ENCODE results near the gene GNAL.

GNAL gene

DNA sequence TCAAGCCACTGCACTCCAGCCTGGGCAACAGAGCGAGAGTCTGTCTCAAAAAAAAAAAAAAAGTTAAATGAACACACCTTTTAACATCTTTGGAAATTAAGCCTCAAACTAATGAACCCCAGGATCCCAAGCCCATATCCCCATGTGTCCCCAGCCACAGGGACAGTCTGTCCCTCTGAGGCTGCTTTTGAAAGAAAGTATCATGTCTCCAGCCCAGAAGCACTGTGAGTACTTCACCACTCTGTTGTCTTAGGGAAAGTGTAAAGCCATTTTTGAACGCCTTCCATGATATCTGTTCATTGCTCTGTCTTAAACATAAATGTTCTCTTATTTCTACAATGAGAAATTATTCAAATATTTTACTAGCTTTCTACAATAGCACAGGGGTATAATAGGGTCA, 110.0 kb downstream of the GNAL start:
- WGBS: 67% methylated on average over 1 of the region's 2 CpGs
- peaks cover 0 to 15% of the 10 kb centered on the region in 2 experiments for H3K27me3 ChIP-seq (ENCODE audit: control insufficient read depth in 1 of 2, insufficient read depth in 1 of 2, low read length in 2 of 2)
- no peak overlapping the region for H3K4me2 ChIP-seq (ENCODE audit: low read length, poor library complexity, severe bottlenecking)
- H3K9ac ChIP-seq (ENCODE audit: low read length): no peak overlapping the region
- H3K4me1 ChIP-seq (ENCODE audit: control insufficient read depth, insufficient read depth, low read depth, low read length): no peaks in the 10 kb centered on the region
- no peak overlapping the region for H2BK15ac ChIP-seq (ENCODE audit: low read depth, poor library complexity, severe bottlenecking)
- DNase-seq: no peak
- no peaks in the 10 kb centered on the region for H3K79me1 ChIP-seq (replicated peaks; ENCODE audit: low read length, poor library complexity, severe bottlenecking)
- no peaks in the 10 kb centered on the region for H3K9me3 ChIP-seq (ENCODE audit: control insufficient read depth, low read length)
- H2BK5ac ChIP-seq (ENCODE audit: low read depth, low read length, poor library complexity, severe bottlenecking): no peak overlapping the region
- H2AK5ac ChIP-seq (ENCODE audit: low read length, severe bottlenecking): no peak overlapping the region
- H3K4ac ChIP-seq (ENCODE audit: low read depth in 1 of 2, low read length in 2 of 2): no peak overlapping the region
- no peak overlapping the region for H2BK120ac ChIP-seq (ENCODE audit: low read depth, low read length)
- no peak overlapping the region for H3K27ac ChIP-seq (ENCODE audit: low read length, poor library complexity, severe bottlenecking)
- no peak overlapping the region for H4K8ac ChIP-seq (ENCODE audit: low read length)
- no peak overlapping the region for H3K4me3 ChIP-seq (ENCODE audit: insufficient read depth in 1 of 2, low read depth in 1 of 2, low read length in 2 of 2)
- H3K14ac ChIP-seq (ENCODE audit: low read length in 2 of 2): no peak overlapping the region
- H3K23ac ChIP-seq (ENCODE audit: low read length in 2 of 2): no peak overlapping the region
- no peaks in the 10 kb centered on the region for H3K36me3 ChIP-seq (ENCODE audit: control insufficient read depth in 1 of 2, insufficient read depth in 2 of 2, low read depth in 1 of 2, low read length in 2 of 2)
- H2AFZ ChIP-seq (ENCODE audit: low read depth, low read length): no peak overlapping the region
- no peak overlapping the region for H2BK12ac ChIP-seq (ENCODE audit: low read length in 2 of 2)
- H4K91ac ChIP-seq (ENCODE audit: low read length): no peak overlapping the region
- no peak overlapping the region for H3K18ac ChIP-seq (ENCODE audit: low read depth in 1 of 2, low read length in 2 of 2)

DNA sequence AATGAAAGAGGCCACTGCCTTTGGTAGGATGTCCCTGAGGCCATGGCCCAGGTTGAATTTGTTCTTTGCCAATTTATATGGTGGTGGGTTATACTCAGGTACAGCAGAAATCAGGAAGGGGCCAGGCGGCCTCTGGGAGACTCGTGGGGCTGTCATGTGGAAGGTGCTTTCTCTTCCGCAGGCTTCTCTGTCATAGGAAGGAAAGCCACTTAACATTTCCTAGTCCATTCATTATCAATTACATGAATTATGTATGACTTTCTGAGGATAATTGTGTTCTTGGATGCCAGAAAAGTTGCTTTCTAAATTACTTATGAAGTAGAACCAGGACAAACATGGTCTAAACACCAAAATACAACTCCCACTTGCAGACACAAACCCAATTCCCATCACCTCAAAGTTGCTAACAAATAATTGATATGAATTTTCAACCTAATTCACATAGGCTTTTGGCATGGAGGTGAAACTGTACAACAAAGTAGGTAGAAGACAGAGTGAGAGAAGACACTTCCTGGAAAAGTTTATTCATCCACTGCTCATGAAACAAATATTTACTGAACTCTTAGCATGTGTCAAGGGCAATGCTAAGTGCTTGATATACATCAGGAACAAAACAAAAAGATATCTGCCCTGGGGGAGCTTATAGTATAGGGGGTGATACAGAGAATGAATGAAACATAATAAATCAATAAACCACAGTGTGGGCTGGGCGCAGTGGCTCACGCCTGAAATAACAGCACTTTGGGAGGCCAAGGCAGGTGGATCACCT, 111.7 kb downstream of the GNAL start:
- Histone ChIP-seq H3K27ac (ENCODE audit: low read length, poor library complexity, severe bottlenecking) (no peak overlapping the region), H3K23ac (ENCODE audit: low read length in 2 of 2) (no peak overlapping the region), H3K36me3 (ENCODE audit: control insufficient read depth in 1 of 2, insufficient read depth in 2 of 2, low read depth in 1 of 2, low read length in 2 of 2) (no peaks in the 10 kb centered on the region), H4K8ac (ENCODE audit: low read length) (no peak overlapping the region), H4K91ac (ENCODE audit: low read length) (no peak overlapping the region), H3K18ac (ENCODE audit: low read depth in 1 of 2, low read length in 2 of 2) (no peak overlapping the region), H2AFZ (ENCODE audit: low read depth, low read length) (no peak overlapping the region), H3K4me1 (ENCODE audit: control insufficient read depth, insufficient read depth, low read depth, low read length) (no peaks in the 10 kb centered on the region), H2BK15ac (ENCODE audit: low read depth, poor library complexity, severe bottlenecking) (no peak overlapping the region), H3K4ac (ENCODE audit: low read depth in 1 of 2, low read length in 2 of 2) (no peak overlapping the region), H3K9me3 (ENCODE audit: control insufficient read depth, low read length) (no peaks in the 10 kb centered on the region), H3K4me3 (ENCODE audit: insufficient read depth in 1 of 2, low read depth in 1 of 2, low read length in 2 of 2) (no peak overlapping the region), H2BK12ac (ENCODE audit: low read length in 2 of 2) (no peak overlapping the region), H2AK5ac (ENCODE audit: low read length, severe bottlenecking) (no peak overlapping the region), H3K4me2 (ENCODE audit: low read length, poor library complexity, severe bottlenecking) (no peak overlapping the region), H3K27me3 (ENCODE audit: control insufficient read depth in 1 of 2, insufficient read depth in 1 of 2, low read length in 2 of 2) (peaks cover 10 to 17% of the 10 kb centered on the region in 2 experiments), H2BK5ac (ENCODE audit: low read depth, low read length, poor library complexity, severe bottlenecking) (no peak overlapping the region), H3K9ac (ENCODE audit: low read length) (no peak overlapping the region), H3K14ac (ENCODE audit: low read length in 2 of 2) (no peak overlapping the region), H2BK120ac (ENCODE audit: low read depth, low read length) (no peak overlapping the region), H3K79me1 (replicated peaks; ENCODE audit: low read length, poor library complexity, severe bottlenecking) (no peaks in the 10 kb centered on the region)
- DNase-seq: no peak
- 68% methylated on average over 2 of the region's 5 CpGs for WGBS

DNA sequence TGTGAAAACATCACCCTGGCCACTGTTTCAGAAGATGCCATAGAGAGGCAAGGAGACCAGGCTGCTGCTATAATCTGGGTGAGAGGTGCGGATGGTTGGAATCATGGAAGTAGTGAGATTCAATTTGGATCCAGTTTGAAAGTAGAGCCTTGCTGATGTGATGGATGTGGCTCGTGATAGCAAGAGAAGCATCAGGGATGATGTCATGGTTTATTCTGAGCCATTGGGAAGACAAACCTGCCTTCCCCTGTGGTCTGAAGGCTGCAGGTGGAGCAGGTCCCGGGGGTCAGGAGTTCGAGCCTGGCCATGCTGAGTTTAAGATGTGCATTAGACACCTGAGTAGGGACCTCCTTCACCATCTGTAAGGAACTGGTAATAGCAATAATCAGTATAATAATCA, 112.5 kb downstream of the GNAL start:
- H3K9me3 ChIP-seq (ENCODE audit: control insufficient read depth, low read length): no peaks in the 10 kb centered on the region
- H2BK12ac ChIP-seq (ENCODE audit: low read length in 2 of 2): no peak overlapping the region
- no peak overlapping the region for H3K4ac ChIP-seq (ENCODE audit: low read depth in 1 of 2, low read length in 2 of 2)
- H2AK5ac ChIP-seq (ENCODE audit: low read length, severe bottlenecking): no peak overlapping the region
- H2BK120ac ChIP-seq (ENCODE audit: low read depth, low read length): no peak overlapping the region
- H3K79me1 ChIP-seq (replicated peaks; ENCODE audit: low read length, poor library complexity, severe bottlenecking): no peaks in the 10 kb centered on the region
- no peak overlapping the region for H2AFZ ChIP-seq (ENCODE audit: low read depth, low read length)
- WGBS: 90% methylated on average over 4 of the region's 4 CpGs
- peaks cover 11 to 17% of the 10 kb centered on the region in 2 experiments for H3K27me3 ChIP-seq (ENCODE audit: control insufficient read depth in 1 of 2, insufficient read depth in 1 of 2, low read length in 2 of 2)
- no peak overlapping the region for H4K91ac ChIP-seq (ENCODE audit: low read length)
- no peak overlapping the region for H2BK5ac ChIP-seq (ENCODE audit: low read depth, low read length, poor library complexity, severe bottlenecking)
- H3K18ac ChIP-seq (ENCODE audit: low read depth in 1 of 2, low read length in 2 of 2): no peak overlapping the region
- no peak overlapping the region for H3K23ac ChIP-seq (ENCODE audit: low read length in 2 of 2)
- H3K4me3 ChIP-seq (ENCODE audit: insufficient read depth in 1 of 2, low read depth in 1 of 2, low read length in 2 of 2): no peak overlapping the region
- no peak overlapping the region for H3K27ac ChIP-seq (ENCODE audit: low read length, poor library complexity, severe bottlenecking)
- H3K9ac ChIP-seq (ENCODE audit: low read length): no peak overlapping the region
- H2BK15ac ChIP-seq (ENCODE audit: low read depth, poor library complexity, severe bottlenecking): no peak overlapping the region
- H4K8ac ChIP-seq (ENCODE audit: low read length): no peak overlapping the region
- no peak overlapping the region for H3K14ac ChIP-seq (ENCODE audit: low read length in 2 of 2)
- H3K4me2 ChIP-seq (ENCODE audit: low read length, poor library complexity, severe bottlenecking): no peak overlapping the region
- H3K4me1 ChIP-seq (ENCODE audit: control insufficient read depth, insufficient read depth, low read depth, low read length): peaks cover 1% of the 10 kb centered on the region
- H3K36me3 ChIP-seq (ENCODE audit: control insufficient read depth in 1 of 2, insufficient read depth in 2 of 2, low read depth in 1 of 2, low read length in 2 of 2): no peaks in the 10 kb centered on the region
- DNase-seq: no peak

DNA sequence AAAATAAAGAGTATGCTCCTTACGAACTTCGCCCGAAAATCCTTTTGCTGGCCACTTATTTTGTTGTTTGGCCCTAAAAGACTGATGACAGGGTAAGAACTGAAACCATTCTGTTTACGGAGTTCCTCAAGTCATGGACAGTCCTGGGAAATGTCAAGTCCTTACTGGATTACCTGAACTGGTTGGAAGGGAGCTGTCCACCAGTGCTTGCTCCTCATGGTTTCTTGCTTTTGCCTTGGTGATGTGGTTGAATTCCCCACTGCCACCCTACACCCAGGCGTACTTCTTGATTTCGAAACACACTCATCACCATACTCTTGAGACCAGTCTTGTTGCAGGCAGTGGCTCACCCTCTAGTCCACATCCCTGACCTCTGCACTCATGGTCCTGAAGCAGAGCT, 113.1 kb downstream of the GNAL start:
- H3K79me1 ChIP-seq (replicated peaks; ENCODE audit: low read length, poor library complexity, severe bottlenecking): no peaks in the 10 kb centered on the region
- no peak overlapping the region for H2BK12ac ChIP-seq (ENCODE audit: low read length in 2 of 2)
- no peak overlapping the region for H3K18ac ChIP-seq (ENCODE audit: low read depth in 1 of 2, low read length in 2 of 2)
- WGBS: 94% methylated on average over 6 of the region's 6 CpGs
- no peaks in the 10 kb centered on the region for H3K9me3 ChIP-seq (ENCODE audit: control insufficient read depth, low read length)
- H2AFZ ChIP-seq (ENCODE audit: low read depth, low read length): no peak overlapping the region
- no peak overlapping the region for H2BK120ac ChIP-seq (ENCODE audit: low read depth, low read length)
- H3K14ac ChIP-seq (ENCODE audit: low read length in 2 of 2): no peak overlapping the region
- no peak overlapping the region for H3K4ac ChIP-seq (ENCODE audit: low read depth in 1 of 2, low read length in 2 of 2)
- H3K27ac ChIP-seq (ENCODE audit: low read length, poor library complexity, severe bottlenecking): no peak overlapping the region
- H2BK5ac ChIP-seq (ENCODE audit: low read depth, low read length, poor library complexity, severe bottlenecking): no peak overlapping the region
- H3K4me2 ChIP-seq (ENCODE audit: low read length, poor library complexity, severe bottlenecking): no peak overlapping the region
- H2BK15ac ChIP-seq (ENCODE audit: low read depth, poor library complexity, severe bottlenecking): peak overlapping the region; percentile 20
- H3K4me1 ChIP-seq (ENCODE audit: control insufficient read depth, insufficient read depth, low read depth, low read length): peaks cover 1% of the 10 kb centered on the region
- no peaks in the 10 kb centered on the region for H3K36me3 ChIP-seq (ENCODE audit: control insufficient read depth in 1 of 2, insufficient read depth in 2 of 2, low read depth in 1 of 2, low read length in 2 of 2)
- H3K4me3 ChIP-seq (ENCODE audit: insufficient read depth in 1 of 2, low read depth in 1 of 2, low read length in 2 of 2): no peak overlapping the region
- no peak overlapping the region for H3K23ac ChIP-seq (ENCODE audit: low read length in 2 of 2)
- H4K8ac ChIP-seq (ENCODE audit: low read length): no peak overlapping the region
- no peak overlapping the region for H3K9ac ChIP-seq (ENCODE audit: low read length)
- no peak for DNase-seq
- H3K27me3 ChIP-seq (ENCODE audit: control insufficient read depth in 1 of 2, insufficient read depth in 1 of 2, low read length in 2 of 2): peaks cover 11 to 17% of the 10 kb centered on the region in 2 experiments
- H4K91ac ChIP-seq (ENCODE audit: low read length): no peak overlapping the region
- H2AK5ac ChIP-seq (ENCODE audit: low read length, severe bottlenecking): no peak overlapping the region

Measured in mesenchymal stem cell (in vitro differentiated cells and primary cell).